CD4-positive, alpha-beta T cell treated with Interleukin-6 at 100 ng/mL for 8 hours (primary cell): ENCODE data around the gene CXXC5.
"Not testable (repeated sequence)": the region's sequence is repeated elsewhere in the genome, so short reads cannot be mapped to it uniquely, and the experiment has no call there.

Experiments
- DNase-seq: peaks from one replicate; pipeline ENCODE4 v3.0.0-alpha.2; 2020; ENCODE audit warnings: mixed read lengths, low spot score

The CXXC5 gene

GRCh38 chr5:139712412-139712811 is 64.3 kb downstream of the CXXC5 start:
- DNase-seq, result no peak

GRCh38 chr5:139713898-139714297 is 65.7 kb downstream of the CXXC5 start:
- not testable (repeated sequence) for DNase-seq

- DNase-seq, result no peak
Observed at GRCh38 chr5:139717221-139717620, 69.1 kb downstream of the CXXC5 start.

- not testable (repeated sequence) for DNase-seq
Observed at GRCh38 chr5:139718403-139718802, 70.3 kb downstream of the CXXC5 start.

- DNase-seq, result not testable (repeated sequence)
Observed at GRCh38 chr5:139719970-139720369, 71.8 kb downstream of the CXXC5 start.

DNA sequence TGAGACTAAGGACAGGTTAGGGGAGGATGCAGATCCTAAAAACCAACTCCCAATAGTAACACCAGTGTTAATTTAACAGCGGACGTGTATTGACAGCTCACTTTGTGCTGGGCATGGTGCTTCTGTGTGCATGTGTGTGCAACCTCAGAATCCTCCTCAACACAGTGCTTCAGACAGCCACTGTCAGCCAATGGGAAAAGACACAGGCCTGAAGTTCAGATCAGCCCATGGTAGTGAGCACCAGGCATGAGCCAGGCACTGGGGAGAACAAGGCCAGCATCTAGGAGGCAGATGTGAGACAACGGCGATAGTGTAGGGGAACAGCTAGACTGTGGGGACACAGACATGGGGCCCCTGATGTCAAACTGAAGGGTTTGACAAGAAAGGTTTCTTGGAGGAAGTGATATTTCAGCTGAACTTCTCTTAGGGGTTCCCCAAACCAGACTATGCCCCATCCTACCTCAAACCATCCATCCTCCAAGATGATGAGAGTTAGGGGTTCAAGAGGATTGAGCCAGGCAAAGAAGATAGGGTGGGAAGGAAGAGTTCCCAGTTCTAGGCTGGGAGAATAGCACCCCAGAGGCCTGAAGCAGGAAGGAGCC is 75.9 kb downstream of the CXXC5 start:
- no peak for DNase-seq

GRCh38 chr5:139725073-139725830 is 77.1 kb downstream of the CXXC5 start:
- DNase-seq, result no peak

GRCh38 chr5:139726248-139726647 is 78.1 kb downstream of the CXXC5 start:
- no peak for DNase-seq

- DNase-seq, result not testable (repeated sequence)
Observed at GRCh38 chr5:139727615-139728014, 79.5 kb downstream of the CXXC5 start.

DNA sequence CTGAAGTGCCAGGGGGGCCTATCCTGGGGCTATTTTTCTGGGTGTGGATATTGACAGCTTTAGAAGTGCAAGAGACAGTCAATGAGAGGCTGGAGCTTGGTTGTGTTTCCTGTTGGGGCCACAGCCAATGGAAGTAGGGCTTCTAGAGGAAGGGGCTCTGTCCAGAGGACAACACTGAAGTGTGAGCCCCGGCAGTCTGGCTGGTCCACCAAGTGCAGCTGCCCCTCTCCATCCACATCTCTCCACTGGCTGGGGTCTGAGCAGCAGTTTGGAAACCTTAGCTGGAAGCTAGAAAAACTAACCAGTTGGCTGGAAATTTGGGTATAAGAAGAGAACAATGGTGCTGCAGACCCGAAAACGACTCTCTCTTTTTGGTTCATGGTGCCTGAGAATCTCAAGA is 83.1 kb downstream of the CXXC5 start:
- DNase-seq, result no peak

GRCh38 chr5:139732019-139732418 is 83.9 kb downstream of the CXXC5 start:
- no peak for DNase-seq

DNA sequence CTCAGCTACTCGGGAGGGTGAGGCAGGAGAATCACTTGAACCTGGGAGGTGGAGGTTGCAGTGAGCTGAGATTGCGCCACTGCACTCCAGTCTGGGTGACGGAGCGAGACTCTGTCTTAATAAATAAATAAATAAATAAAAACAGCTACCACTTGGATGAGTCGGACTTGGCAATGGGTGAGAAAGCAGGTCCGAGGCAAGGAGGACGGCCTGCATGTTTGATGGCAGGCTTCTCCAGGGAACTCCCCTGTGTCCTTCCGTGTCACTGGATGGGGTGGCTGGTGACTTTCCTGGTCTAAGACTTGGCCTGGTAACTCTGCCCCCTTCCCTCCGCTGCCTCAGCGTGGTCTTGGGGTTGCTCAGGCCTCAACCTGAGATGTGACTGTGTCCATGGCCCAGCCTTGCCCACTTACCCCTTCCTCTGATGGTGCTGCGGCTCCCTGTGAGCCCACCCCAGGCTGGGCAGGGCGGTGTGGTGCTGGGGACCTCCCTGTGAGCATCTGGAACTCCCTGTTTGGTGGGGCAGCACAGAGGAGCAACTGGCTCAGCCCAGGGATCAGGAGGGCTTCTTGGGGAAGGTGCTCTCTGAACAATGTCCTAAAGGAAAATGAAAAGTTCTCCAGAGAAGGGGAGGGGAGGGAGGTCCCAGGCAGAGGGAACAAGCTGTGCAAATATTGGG is 85.0 kb downstream of the CXXC5 start:
- DNase-seq, result no peak
